Measurements from ENCODE around the gene HOXD13. TPM values are rescaled to one million over a fixed set of nuclear protein-coding genes. Genes with fewer than 3 reads are reported as not detected.

HOXD13 gene
- total RNA-seq (2014; rRNA removed; shearing (Covaris generic)) (not detected in 2 replicates), total RNA-seq (2022) (not detected in 2 replicates), Bru-seq, nascent RNA (not detected), BruChase-seq, experiment 1, labeled RNA remaining after a 6-hour chase (not detected), BruChase-seq, experiment 2, labeled RNA remaining after a 2-hour chase (not detected)
- long read RNA-seq = 0 reads

GRCh38 chr2:176092270-176093144 is at the start of gene HOXD13:
Gene HOXD13, plus strand, starts transcription at chr2:176092721. Its CDS starts 170 bp downstream, at chr2:176092891.
- CTCF ChIA-PET (ENCODE audit: unreplicated experiment) = no interaction called here
- no peak within 1 kb of the TSS for H3K4me3 ChIP-seq (ENCODE audit: low read depth, low read length, poor library complexity, severe bottlenecking)
- no peak within 1 kb of the TSS for H2AFZ ChIP-seq (ENCODE audit: low read length)
- BruUV-seq (replicated peaks) = no TSS peak
- H3K4me1 ChIP-seq (ENCODE audit: insufficient read depth, low read length, poor library complexity, severe bottlenecking) = peaks cover 11% of the 10 kb centered on the region
- no peak for TF ChIP-seq CTCF (conservative IDR thresholded peaks at IDR 0.05; ENCODE audit: low read length)
- no peak for TF ChIP-seq EZH2phosphoT487 (IDR thresholded peaks at IDR 0.05; ENCODE audit: borderline replicate concordance, low read depth, low read length)
- DNase-seq (ENCODE audit: low spot score) = no peak
- H3K36me3 ChIP-seq (ENCODE audit: insufficient read depth, low read length) = no peaks in the 10 kb centered on the region
- intact Hi-C loops (cut with micrococcal nuclease; ENCODE audit: unreplicated experiment) = no loop called here
- no peaks in the 10 kb centered on the region for H3K9me2 ChIP-seq (ENCODE audit: insufficient read depth, low read length)
- H3K27ac ChIP-seq (ENCODE audit: low read depth, low read length, poor library complexity, severe bottlenecking) = no peak within 1 kb of the TSS
- no peaks in the 10 kb centered on the region for H3K79me2 ChIP-seq (ENCODE audit: insufficient read depth, low read depth, low read length)
- no peak within 1 kb of the TSS for H3K4me2 ChIP-seq (ENCODE audit: low read length)
- no peaks in the 10 kb centered on the region for H3K9me3 ChIP-seq (ENCODE audit: low read length)
- no peaks in the 10 kb centered on the region for H4K20me1 ChIP-seq (ENCODE audit: insufficient read depth, low read length)
- POLR2A ChIA-PET = no interaction called here

GRCh38 chr2:176056406-176056805 is 36.1 kb upstream of the HOXD13 start:
- Histone ChIP-seq H3K4me2 (ENCODE audit: low read length) (no peak overlapping the region), H3K36me3 (ENCODE audit: insufficient read depth, low read length) (no peaks in the 10 kb centered on the region), H3K9me2 (ENCODE audit: insufficient read depth, low read length) (no peaks in the 10 kb centered on the region), H3K4me3 (ENCODE audit: low read depth, low read length, poor library complexity, severe bottlenecking) (no peak overlapping the region), H3K4me1 (ENCODE audit: insufficient read depth, low read length, poor library complexity, severe bottlenecking) (no peaks in the 10 kb centered on the region), H4K20me1 (ENCODE audit: insufficient read depth, low read length) (no peaks in the 10 kb centered on the region), H3K9me3 (ENCODE audit: low read length) (no peaks in the 10 kb centered on the region), H3K27ac (ENCODE audit: low read depth, low read length, poor library complexity, severe bottlenecking) (no peak overlapping the region), H3K79me2 (ENCODE audit: insufficient read depth, low read depth, low read length) (no peaks in the 10 kb centered on the region), H2AFZ (ENCODE audit: low read length) (no peak overlapping the region)
- POLR2A ChIA-PET = no interaction called here
- no peak for DNase-seq (ENCODE audit: low spot score)
- intact Hi-C loops (cut with micrococcal nuclease; ENCODE audit: unreplicated experiment) = no loop called here
- TF ChIP-seq EZH2phosphoT487 (IDR thresholded peaks at IDR 0.05; ENCODE audit: borderline replicate concordance, low read depth, low read length) = no peak
- CTCF ChIA-PET (ENCODE audit: unreplicated experiment) = no interaction called here
- BruUV-seq (replicated peaks) = no TSS peak

DNA sequence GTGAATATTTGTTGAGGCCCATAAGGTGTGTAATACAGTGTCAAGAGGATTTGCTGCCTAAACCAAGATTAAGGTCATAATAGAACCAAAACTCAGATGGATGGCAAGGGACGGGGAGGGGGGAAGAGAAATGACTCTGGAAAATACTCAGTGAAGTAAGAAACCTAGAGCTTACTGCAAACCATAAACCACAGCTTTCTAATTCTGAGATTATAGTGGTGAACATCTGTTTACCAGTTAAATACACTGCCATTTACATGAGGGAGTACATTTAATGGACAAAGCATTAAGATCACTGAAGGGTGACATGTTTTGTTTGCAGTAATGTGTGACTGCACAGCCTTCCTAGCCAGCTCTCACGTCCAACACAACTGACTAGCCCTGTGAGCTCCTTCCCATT is 28.6 kb upstream of the HOXD13 start:
- Histone ChIP-seq H3K9me3 (ENCODE audit: low read length) (no peaks in the 10 kb centered on the region), H3K36me3 (ENCODE audit: insufficient read depth, low read length) (no peaks in the 10 kb centered on the region), H3K4me1 (ENCODE audit: insufficient read depth, low read length, poor library complexity, severe bottlenecking) (no peaks in the 10 kb centered on the region), H2AFZ (ENCODE audit: low read length) (no peak overlapping the region), H3K4me2 (ENCODE audit: low read length) (no peak overlapping the region), H3K27ac (ENCODE audit: low read depth, low read length, poor library complexity, severe bottlenecking) (no peak overlapping the region), H4K20me1 (ENCODE audit: insufficient read depth, low read length) (no peaks in the 10 kb centered on the region), H3K4me3 (ENCODE audit: low read depth, low read length, poor library complexity, severe bottlenecking) (no peak overlapping the region), H3K79me2 (ENCODE audit: insufficient read depth, low read depth, low read length) (no peaks in the 10 kb centered on the region), H3K9me2 (ENCODE audit: insufficient read depth, low read length) (no peaks in the 10 kb centered on the region)
- DNase-seq (ENCODE audit: low spot score) = no peak
- TF ChIP-seq CTCF (conservative IDR thresholded peaks at IDR 0.05; ENCODE audit: low read length) (no peak), EZH2phosphoT487 (IDR thresholded peaks at IDR 0.05; ENCODE audit: borderline replicate concordance, low read depth, low read length) (no peak)
- ChIA-PET POLR2A (no interaction called here), CTCF (ENCODE audit: unreplicated experiment) (no interaction called here)
- BruUV-seq (replicated peaks) = no TSS peak
- intact Hi-C loops (cut with micrococcal nuclease; ENCODE audit: unreplicated experiment) = no loop called here
